Frontal cortex (tissue), 4 donors: ENCODE results near the gene VWC2. TPM values are rescaled to one million over a fixed set of nuclear protein-coding genes. Genes with fewer than 3 reads are reported as not detected.
"Not testable (repeated sequence)": the region's sequence is repeated elsewhere in the genome, so short reads cannot be mapped to it uniquely, and the experiment has no call there.

ENCODE experiments used
- DNase-seq, 2 donors: peaks; one replicate each; pipeline ENCODE4 v3.0.0; 2012; ENCODE audit warnings: low spot score in 2 of 2
- FAIRE-seq: peaks from 2 replicates; lab custom pipeline; 2012; peaks lifted over from hg19 to GRCh38; lab: Jason Lieb, UNC
- total RNA-seq: library from RNA; depleted of rRNA; stranded (reverse); fragments of >200 nt; gene quantifications from one replicate; pipeline ENCODE4 v1.2.3, GENCODE V29; 2014
- donor health status: control.
- donor health status: control.
- donor health status: control.

VWC2 gene
- total RNA-seq, 1 donor from 2014 or later = 4.5 TPM

- DNase-seq (peak in 1 of 2 donors; percentile 13), FAIRE-seq (no peak)
Observed at GRCh38 chr7:49845626-49846025, 72.2 kb downstream of the VWC2 start.

- FAIRE-seq (no peak), DNase-seq (no peak)
Observed at GRCh38 chr7:49848211-49848841, 74.9 kb downstream of the VWC2 start.

- FAIRE-seq = no peak
- DNase-seq = no peak
Observed at GRCh38 chr7:49850921-49851613, 77.6 kb downstream of the VWC2 start.

GRCh38 chr7:49851614-49851934, 78.1 kb downstream of the VWC2 start:
- DNase-seq, FAIRE-seq: not testable (repeated sequence)

- DNase-seq = peak; percentile 24 to 52
Observed at GRCh38 chr7:49852619-49853462, 79.4 kb downstream of the VWC2 start.

GRCh38 chr7:49855281-49855980, 82.0 kb downstream of the VWC2 start:
- DNase-seq (no peak), FAIRE-seq (no peak)

More at GRCh38 chr7:49852619-49853462, 79.4 kb downstream of the VWC2 start:
- FAIRE-seq = no peak

GRCh38 chr7:49860293-49860692, 86.9 kb downstream of the VWC2 start:
- DNase-seq = no peak
- FAIRE-seq = no peak

- FAIRE-seq = no peak
- no peak for DNase-seq
Observed at GRCh38 chr7:49866076-49866735, 92.8 kb downstream of the VWC2 start.

- DNase-seq (no peak), FAIRE-seq (no peak)
Observed at GRCh38 chr7:49866910-49867309, 93.5 kb downstream of the VWC2 start.

- FAIRE-seq (no peak), DNase-seq (no peak)
Observed at GRCh38 chr7:49873420-49873819, 100.0 kb downstream of the VWC2 start.

- FAIRE-seq = no peak
- no peak for DNase-seq
Observed at GRCh38 chr7:49875336-49875735, 101.9 kb downstream of the VWC2 start.

- FAIRE-seq = no peak
- DNase-seq = no peak
Observed at GRCh38 chr7:49876202-49876601, 102.8 kb downstream of the VWC2 start.

- FAIRE-seq (no peak), DNase-seq (no peak)
Observed at GRCh38 chr7:49878089-49878488, 104.7 kb downstream of the VWC2 start.

GRCh38 chr7:49878627-49879026, 105.2 kb downstream of the VWC2 start:
- FAIRE-seq = no peak

GRCh38 chr7:49883933-49884332, 110.5 kb downstream of the VWC2 start:
- no peak for DNase-seq
- no peak for FAIRE-seq

More at GRCh38 chr7:49878627-49879026, 105.2 kb downstream of the VWC2 start:
- no peak for DNase-seq

GRCh38 chr7:49885593-49886285, 112.3 kb downstream of the VWC2 start:
- FAIRE-seq = no peak
- no peak for DNase-seq

GRCh38 chr7:49892481-49892880, 119.0 kb downstream of the VWC2 start:
- FAIRE-seq = no peak

GRCh38 chr7:49893131-49893530, 119.7 kb downstream of the VWC2 start:
- FAIRE-seq (no peak), DNase-seq (no peak)

More at GRCh38 chr7:49892481-49892880, 119.0 kb downstream of the VWC2 start:
- DNase-seq = no peak

- DNase-seq (no peak), FAIRE-seq (no peak)
Observed at GRCh38 chr7:49894543-49894942, 121.1 kb downstream of the VWC2 start.
